CD4-positive, alpha-beta T cell (primary cell): ENCODE results near the gene DAO. TPM values are rescaled to one million over a fixed set of nuclear protein-coding genes. Genes with fewer than 3 reads are reported as not detected.

Experiments used
- ATAC-seq: fragments of 200-7000 bp; cut with Tn5 transposase; one replicate; pipeline ENCODE4 v1.10.0; 2022; ENCODE audit warnings: mild to moderate bottlenecking; ENCODE audit not compliant: poor library complexity
- CTCF ChIA-PET: fragments of 350-600 bp; sonication (Branson Sonifier 250); formaldehyde crosslinking; loops from one replicate; lab custom pipeline; 2021; ENCODE audit warnings: antibody characterized with exemption, inconsistent platforms; lab: Charles Lee
- POLR2A ChIA-PET: fragments of 350-600 bp; sonication (Branson Sonifier 250); formaldehyde crosslinking; loops from one replicate; lab custom pipeline; 2021; ENCODE audit warnings: antibody characterized with exemption, inconsistent platforms; lab: Charles Lee
- DNase-seq, 14 experiments: peaks; one replicate each; pipeline ENCODE4 v3.0.0-alpha.2; 2013 to 2020; ENCODE audit warnings: mixed read lengths in 2 of 14
- H3K27ac ChIP-seq, 2 donors: one replicate each; pipeline versions ENCODE4 v1.5.1 to v1.7.0; 2013; ENCODE audit warnings: low read length in 2 of 2, low read depth in 1 of 2, mild to moderate bottlenecking in 1 of 2
- H3K27me3 ChIP-seq, 2 experiments: 1 replicate in 1 of 2; 2 replicates in 1 of 2; pipeline versions ENCODE4 v1.6.1 to v1.7.0; 2013; ENCODE audit warnings: low read length in 2 of 2, control low read depth in 1 of 2, mild to moderate bottlenecking in 1 of 2, moderate library complexity in 1 of 2; ENCODE audit not compliant: insufficient read depth in 2 of 2, control insufficient read depth in 1 of 2
- H3K36me3 ChIP-seq: one replicate; pipeline ENCODE4 v1.6.1; 2013; ENCODE audit warnings: low read length, control low read depth; ENCODE audit not compliant: insufficient read depth
- H3K4me1 ChIP-seq: one replicate; pipeline ENCODE4 v1.6.1; 2013; ENCODE audit warnings: low read length, control low read depth; ENCODE audit not compliant: insufficient read depth
- H3K4me3 ChIP-seq: one replicate; pipeline ENCODE4 v1.5.1; 2013; ENCODE audit warnings: mild to moderate bottlenecking, low read length, moderate library complexity
- H3K9me3 ChIP-seq, 2 experiments: 1 replicate in 1 of 2; 2 replicates in 1 of 2; pipeline versions ENCODE4 v1.6.1 to v1.7.0; 2013; ENCODE audit warnings: low read length in 2 of 2, mild to moderate bottlenecking in 2 of 2, control low read depth in 1 of 2, moderate library complexity in 1 of 2; ENCODE audit not compliant: control insufficient read depth in 1 of 2, insufficient read depth in 1 of 2
- H3K27ac Mint-ChIP-seq: one replicate; pipeline ENCODE4 v1.8.0; 2020; ENCODE audit warnings: mixed read lengths
- H3K27me3 Mint-ChIP-seq: one replicate; pipeline ENCODE4 v1.8.0; 2021; ENCODE audit warnings: mixed read lengths
- H3K36me3 Mint-ChIP-seq: one replicate; pipeline ENCODE4 v1.8.0; 2021; ENCODE audit warnings: low read depth, mixed read lengths
- H3K4me1 Mint-ChIP-seq: one replicate; pipeline ENCODE4 v1.8.0; 2021; ENCODE audit warnings: low read depth, mixed read lengths
- H3K4me3 Mint-ChIP-seq: one replicate; pipeline ENCODE4 v1.8.0; 2020; ENCODE audit warnings: mild to moderate bottlenecking, mixed read lengths
- H3K9me3 Mint-ChIP-seq: one replicate; pipeline ENCODE4 v1.8.0; 2020; ENCODE audit warnings: mixed read lengths
- CTCF ChIP-seq: fragments of 200-600 bp; IDR thresholded peaks from one replicate; pipeline ENCODE4 v1.8.0; 2022; ENCODE audit warnings: antibody characterized with exemption, mild to moderate bottlenecking
- intact Hi-C, 2 experiments: fragments of 100-400 bp; cut with DNase I in 1 of 2; cut with micrococcal nuclease in 1 of 2; formaldehyde crosslinking; loops; one replicate each; pipeline versions ENCODE4 v1.15.1 to v1.9.0; 2023 to 2025; cut with DNase I, micrococcal nuclease
- total RNA-seq, 174 experiments: library from RNA in 2 of 174; stranded (reverse) in 2 of 174; gene quantifications; one replicate each; pipeline ENCODE4 v1.2.3 and lab custom pipeline; 2021 to 2026

Gene DAO
- total RNA-seq, 2 experiments from 2014 or later = not detected

- Mint-ChIP-seq H3K4me3 (no peak overlapping the region), H3K36me3 (peaks cover 35% of the 10 kb centered on the region), H3K27ac (no peak overlapping the region), H3K4me1 (peaks cover 5% of the 10 kb centered on the region), H3K27me3 (no peaks in the 10 kb centered on the region), H3K9me3 (no peaks in the 10 kb centered on the region)
- DNase-seq (no peak), ATAC-seq (no peak)
- no peak overlapping the region for H3K4me3 ChIP-seq
- no peak overlapping the region for H3K27ac ChIP-seq
- H3K36me3 ChIP-seq = peaks cover 26% of the 10 kb centered on the region
- TF ChIP-seq CTCF = no peak
- peaks cover 2% of the 10 kb centered on the region for H3K4me1 ChIP-seq
- intact Hi-C loops = loop anchor here in 1 of 2 experiments (10.0 kb wide), 3 partner anchors 725 to 1275 kb away; partner anchors contain the start of genes FAM222A, IFT81, MMAB and MVK
- peaks cover 0 to 2% of the 10 kb centered on the region in 2 experiments for H3K9me3 ChIP-seq
- POLR2A ChIA-PET = interaction anchor here (1.1 to 1.4 kb wide), 2 partner anchors 7 to 11 kb away, joined by 4 to 7 read pairs; partner anchors contain the start of gene SSH1
- CTCF ChIA-PET = no interaction called here
- no peaks in the 10 kb centered on the region for H3K27me3 ChIP-seq
Measured at GRCh38 chr12:108849660-108850059, 30.2 kb upstream of the DAO start.

- Mint-ChIP-seq H3K4me1 (peaks cover 12% of the 10 kb centered on the region), H3K36me3 (peaks cover 29% of the 10 kb centered on the region), H3K27me3 (no peaks in the 10 kb centered on the region), H3K9me3 (no peaks in the 10 kb centered on the region), H3K27ac (no peak overlapping the region), H3K4me3 (no peak overlapping the region)
- intact Hi-C loops = loop anchor here in 1 of 2 experiments (10.0 kb wide), 3 partner anchors 724 to 1274 kb away; partner anchors contain the start of genes FAM222A, IFT81, MMAB and MVK
- H3K36me3 ChIP-seq = peaks cover 21% of the 10 kb centered on the region
- CTCF ChIA-PET = interaction anchor here (0.5 kb wide), 1 partner anchor 1852 kb away, joined by 3 read pairs; no protein-coding TSS in a partner anchor
- H3K9me3 ChIP-seq = peaks cover 0 to 4% of the 10 kb centered on the region in 2 experiments
- DNase-seq (peak in 2 of 14 experiments; percentile 56 to 68), ATAC-seq (no peak)
- no peaks in the 10 kb centered on the region for H3K27me3 ChIP-seq
- TF ChIP-seq CTCF = no peak
- POLR2A ChIA-PET = no interaction called here
- H3K27ac ChIP-seq = no peak overlapping the region
- H3K4me1 ChIP-seq = peaks cover 10% of the 10 kb centered on the region
- no peak overlapping the region for H3K4me3 ChIP-seq
Measured at GRCh38 chr12:108850854-108851573, 28.9 kb upstream of the DAO start.

GRCh38 chr12:108852674-108853309 lies 27.1 kb upstream of the DAO start:
- H3K27ac Mint-ChIP-seq = no peak overlapping the region
- Histone ChIP-seq H3K27ac (no peak overlapping the region), H3K4me1 (peaks cover 20% of the 10 kb centered on the region), H3K27me3 (no peaks in the 10 kb centered on the region), H3K9me3 (peaks cover 0 to 4% of the 10 kb centered on the region in 2 experiments), H3K4me3 (no peak overlapping the region), H3K36me3 (peaks cover 13% of the 10 kb centered on the region)
- ChIA-PET CTCF (no interaction called here), POLR2A (no interaction called here)
- intact Hi-C loops = loop anchor here in 1 of 2 experiments (10.0 kb wide), 3 partner anchors 722 to 1272 kb away; partner anchors contain the start of genes FAM222A, IFT81, MMAB and MVK
- ATAC-seq = no peak
- TF ChIP-seq CTCF = no peak
- DNase-seq = no peak
- peaks cover 23% of the 10 kb centered on the region for H3K36me3 Mint-ChIP-seq
- no peaks in the 10 kb centered on the region for H3K9me3 Mint-ChIP-seq
- H3K27me3 Mint-ChIP-seq = no peaks in the 10 kb centered on the region
- H3K4me3 Mint-ChIP-seq = no peak overlapping the region
- H3K4me1 Mint-ChIP-seq = peaks cover 23% of the 10 kb centered on the region
